Subcutaneous adipose tissue (tissue), 4 donors: ENCODE data around the gene TBC1D8. TPM values are rescaled to one million over a fixed set of nuclear protein-coding genes. Genes with fewer than 3 reads are reported as not detected.

ENCODE experiments used
- total RNA-seq, 4 donors: library from RNA; depleted of rRNA; stranded (reverse); fragments of >200 nt; gene quantifications; one replicate each; pipeline ENCODE4 v1.1.0, GENCODE V29; 2016
- TF ChIP-seq, protein P1 (sequence below): fragments of 450-650 bp; IDR thresholded peaks from one replicate; pipeline ENCODE4 v1.5.1; 2016; ENCODE audit warnings: low read depth, mild to moderate bottlenecking, control low read depth, antibody characterized with exemption, moderate library complexity

The TBC1D8 gene
- total RNA-seq, 4 donors from 2014 or later: 21.2 to 119 (median 32.0) TPM

DNA sequence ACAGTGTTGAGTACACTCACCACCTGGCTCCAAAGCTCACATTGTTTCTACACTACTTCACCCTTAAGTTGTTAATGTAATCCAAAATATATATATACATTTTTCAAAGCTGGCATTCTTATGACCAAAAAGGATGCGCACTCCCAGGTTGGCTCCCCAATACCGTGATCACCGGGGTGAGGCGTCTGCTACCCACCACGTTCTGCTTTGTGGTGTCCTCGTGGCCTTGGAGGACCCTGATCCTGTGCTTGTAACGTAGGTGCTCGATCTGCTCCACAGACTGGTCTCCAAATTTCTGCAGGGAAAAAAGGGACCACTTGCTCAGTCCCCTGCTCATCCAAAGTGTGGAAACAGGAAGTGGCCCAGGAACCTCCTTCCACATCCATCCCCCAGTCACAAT lies 123.3 kb downstream of the TBC1D8 start:
- TF ChIP-seq, protein P1, sequence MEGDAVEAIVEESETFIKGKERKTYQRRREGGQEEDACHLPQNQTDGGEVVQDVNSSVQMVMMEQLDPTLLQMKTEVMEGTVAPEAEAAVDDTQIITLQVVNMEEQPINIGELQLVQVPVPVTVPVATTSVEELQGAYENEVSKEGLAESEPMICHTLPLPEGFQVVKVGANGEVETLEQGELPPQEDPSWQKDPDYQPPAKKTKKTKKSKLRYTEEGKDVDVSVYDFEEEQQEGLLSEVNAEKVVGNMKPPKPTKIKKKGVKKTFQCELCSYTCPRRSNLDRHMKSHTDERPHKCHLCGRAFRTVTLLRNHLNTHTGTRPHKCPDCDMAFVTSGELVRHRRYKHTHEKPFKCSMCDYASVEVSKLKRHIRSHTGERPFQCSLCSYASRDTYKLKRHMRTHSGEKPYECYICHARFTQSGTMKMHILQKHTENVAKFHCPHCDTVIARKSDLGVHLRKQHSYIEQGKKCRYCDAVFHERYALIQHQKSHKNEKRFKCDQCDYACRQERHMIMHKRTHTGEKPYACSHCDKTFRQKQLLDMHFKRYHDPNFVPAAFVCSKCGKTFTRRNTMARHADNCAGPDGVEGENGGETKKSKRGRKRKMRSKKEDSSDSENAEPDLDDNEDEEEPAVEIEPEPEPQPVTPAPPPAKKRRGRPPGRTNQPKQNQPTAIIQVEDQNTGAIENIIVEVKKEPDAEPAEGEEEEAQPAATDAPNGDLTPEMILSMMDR: no peak

DNA sequence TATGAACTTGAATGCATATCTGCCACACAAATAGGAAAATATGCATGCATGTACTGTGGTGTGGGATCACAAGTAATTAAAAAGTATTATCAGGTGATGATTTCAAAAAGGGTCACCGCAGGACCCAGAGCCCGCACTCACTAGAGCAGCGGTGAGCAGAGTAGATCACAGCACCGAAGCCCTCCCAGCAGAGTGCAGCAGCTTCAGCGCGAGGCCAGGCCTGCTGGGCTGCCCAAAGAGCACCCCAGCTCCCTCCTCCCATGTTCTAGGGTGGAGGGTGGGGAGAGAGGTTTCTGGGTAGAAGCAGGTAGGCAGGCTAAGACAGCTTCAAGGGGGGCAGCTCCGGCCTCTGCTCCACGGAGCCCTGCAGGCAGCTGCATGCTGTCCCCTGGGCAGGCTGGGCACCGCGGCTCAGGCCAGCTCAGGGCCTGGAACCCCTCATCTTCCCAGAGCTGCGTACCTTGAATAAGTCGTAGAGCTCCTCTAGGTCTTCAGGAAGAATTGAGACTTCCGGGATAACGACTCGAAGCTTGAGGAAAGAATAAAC lies 124.2 kb downstream of the TBC1D8 start:
- TF ChIP-seq, protein P1: no peak

DNA sequence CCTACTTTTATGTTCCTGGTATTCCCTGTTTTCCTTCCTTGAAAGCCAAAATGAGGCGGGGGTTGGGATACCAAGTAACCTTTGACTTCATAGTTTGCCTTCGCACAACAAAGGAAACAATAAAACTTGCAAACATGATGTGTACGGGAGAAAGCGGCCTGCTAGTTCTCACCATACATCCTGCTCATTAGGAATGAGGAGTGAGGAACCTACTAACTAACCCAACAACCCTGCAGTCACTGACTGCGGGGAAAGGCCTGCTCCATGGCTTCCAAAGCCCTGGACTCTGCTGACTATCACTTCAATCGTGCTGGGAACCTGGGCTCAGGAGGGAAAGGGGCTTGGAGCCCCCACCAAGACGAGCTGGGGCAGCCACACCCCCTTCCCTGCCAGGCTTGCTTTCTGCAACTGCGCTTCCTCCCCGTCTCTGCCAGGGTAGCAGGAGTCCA lies 124.9 kb downstream of the TBC1D8 start:
- TF ChIP-seq, protein P1: no peak

DNA sequence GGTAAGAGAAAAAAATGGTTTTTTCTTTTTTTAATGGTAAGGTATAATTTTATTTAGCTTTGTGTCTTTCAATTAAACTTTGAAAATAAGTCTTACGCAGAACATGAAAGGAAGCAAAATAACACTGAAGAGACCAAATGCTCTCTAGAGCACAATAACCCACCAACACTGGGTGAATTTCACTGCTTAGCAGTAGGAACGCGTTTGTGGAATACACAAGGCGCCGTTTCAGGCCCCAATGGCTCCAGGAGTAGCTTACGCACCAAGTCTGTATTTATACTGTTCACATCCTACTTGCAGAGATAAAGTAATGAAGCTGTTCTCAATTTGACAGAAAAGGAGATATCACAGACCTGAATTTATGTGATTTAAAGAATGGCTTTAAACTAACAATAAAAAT lies 125.6 kb downstream of the TBC1D8 start:
- TF ChIP-seq, protein P1: no peak

DNA sequence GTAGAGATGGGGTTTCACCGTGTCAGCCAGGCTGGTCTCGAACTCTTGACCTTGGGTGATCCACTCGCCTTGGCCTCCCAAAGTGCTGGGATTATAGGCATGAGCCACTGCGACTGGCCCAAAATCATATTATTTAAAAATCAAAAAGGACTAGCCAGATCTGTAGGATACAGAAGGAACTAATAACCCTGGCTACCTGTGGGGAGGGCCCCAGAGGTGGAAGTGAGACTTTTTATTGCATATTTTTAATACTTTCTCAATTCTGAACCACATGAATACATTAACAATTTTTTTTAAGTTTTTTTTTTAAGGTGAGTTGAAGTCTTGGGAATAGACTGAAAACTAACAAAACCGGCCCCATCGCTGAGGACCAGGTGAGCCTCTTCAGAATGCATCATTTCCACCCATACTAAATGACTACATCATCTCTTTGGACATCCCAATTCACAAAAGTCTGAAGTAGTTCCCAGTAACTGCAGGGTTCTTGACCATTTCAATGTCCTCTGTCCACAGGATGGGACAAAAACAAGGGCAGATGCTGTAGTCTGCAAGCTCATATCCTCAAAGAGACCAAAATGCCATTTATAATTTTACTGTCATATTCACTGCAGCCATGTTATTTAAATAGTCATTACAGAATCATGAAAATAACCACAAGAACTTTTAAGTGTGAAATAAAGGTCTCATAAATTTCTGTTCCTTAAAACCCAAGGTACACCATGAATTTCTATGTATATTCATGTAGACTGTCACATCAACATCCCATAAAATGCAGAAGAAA lies 127.7 kb downstream of the TBC1D8 start:
- TF ChIP-seq, protein P1: no peak

DNA sequence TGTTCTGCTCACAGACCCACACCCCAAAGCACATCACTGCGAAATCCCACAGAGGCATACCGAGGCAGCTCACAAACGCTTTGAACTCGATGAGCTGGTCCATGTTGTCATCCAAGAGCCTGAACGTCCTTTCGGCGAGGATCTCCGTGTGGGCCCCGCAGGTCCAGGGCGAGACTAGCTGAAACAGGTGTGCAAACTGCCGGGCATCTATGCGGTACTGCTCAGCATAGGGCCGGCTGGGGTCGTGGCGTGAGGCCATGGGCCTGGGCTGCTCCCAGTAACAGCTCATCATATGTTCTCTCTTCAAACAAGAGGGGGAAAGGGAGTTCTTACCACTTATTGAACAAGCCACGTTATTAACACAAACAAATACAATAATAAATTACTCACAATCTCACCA lies 129.0 kb downstream of the TBC1D8 start:
- TF ChIP-seq, protein P1: no peak

DNA sequence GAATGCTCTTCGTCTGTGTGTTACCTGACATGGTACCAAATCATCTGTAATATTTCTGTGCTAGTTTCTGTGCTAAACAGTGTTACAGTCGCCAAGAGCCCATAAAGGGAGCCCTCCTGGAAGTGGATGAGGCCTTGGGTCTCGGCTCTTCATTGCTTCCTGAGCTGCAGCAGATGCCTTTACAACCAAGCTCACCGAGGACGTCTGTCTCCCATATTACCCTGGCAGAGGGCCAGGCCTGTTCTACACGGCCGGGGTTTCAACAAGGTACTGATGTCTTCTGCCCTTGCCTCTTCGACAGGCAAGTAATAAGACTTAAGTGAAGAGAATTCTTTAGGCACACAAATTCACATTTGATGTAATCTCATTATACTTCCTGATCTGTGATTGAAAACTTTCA lies 132.2 kb downstream of the TBC1D8 start:
- TF ChIP-seq, protein P1: no peak
